GM20000 (cell line): ENCODE results near the gene ATP10D.
A peak's percentile ranks its signal among the peaks of the same experiment; 100 is the strongest.
"Not testable (repeated sequence)": the region's sequence is repeated elsewhere in the genome, so short reads cannot be mapped to it uniquely, and the experiment has no call there.

Source experiments
- DNase-seq: peaks from one replicate; pipeline ENCODE4 v3.0.0; 2012; ENCODE audit warnings: low spot score
- CTCF ChIP-seq: IDR thresholded peaks from 2 replicates; pipeline ENCODE4 v1.5.1; 2012; ENCODE audit warnings: mild to moderate bottlenecking, control low read depth; ENCODE audit errors: extremely low read depth, missing control alignments

Gene ATP10D

GRCh38 chr4:47505147-47505546 is 20.1 kb downstream of the ATP10D start:
- no peak for DNase-seq
- TF ChIP-seq CTCF, result no peak

GRCh38 chr4:47505666-47506065 is 20.6 kb downstream of the ATP10D start:
- no peak for DNase-seq
- TF ChIP-seq CTCF, result no peak

- no peak for TF ChIP-seq CTCF
- DNase-seq, result peak; percentile 50
Measured at GRCh38 chr4:47510506-47511143, 25.6 kb downstream of the ATP10D start.

- DNase-seq, result no peak
- TF ChIP-seq CTCF, result no peak
Measured at GRCh38 chr4:47513461-47513860, 28.4 kb downstream of the ATP10D start.

- TF ChIP-seq CTCF, result no peak
- peak; percentile 40 for DNase-seq
Measured at GRCh38 chr4:47519239-47519883, 34.3 kb downstream of the ATP10D start.

GRCh38 chr4:47525154-47525819 is 40.2 kb downstream of the ATP10D start:
- TF ChIP-seq CTCF, result no peak
- no peak for DNase-seq

GRCh38 chr4:47526281-47526680 is 41.2 kb downstream of the ATP10D start:
- no peak for DNase-seq
- no peak for TF ChIP-seq CTCF

GRCh38 chr4:47528646-47529045 is 43.6 kb downstream of the ATP10D start:
- not testable (repeated sequence) for DNase-seq
